EH (cell line): Measurements from ENCODE around the gene YTHDF1.
"Not testable (repeated sequence)": the region's sequence is repeated elsewhere in the genome, so short reads cannot be mapped to it uniquely, and the experiment has no call there.

Experiments
- DNase-seq: peaks from one replicate; pipeline ENCODE4 v3.0.0-alpha.2; 2015; ENCODE audit warnings: low read depth

Gene YTHDF1

GRCh38 chr20:63169681-63170080 lies 46.2 kb downstream of the YTHDF1 start:
- no peak for DNase-seq

DNA sequence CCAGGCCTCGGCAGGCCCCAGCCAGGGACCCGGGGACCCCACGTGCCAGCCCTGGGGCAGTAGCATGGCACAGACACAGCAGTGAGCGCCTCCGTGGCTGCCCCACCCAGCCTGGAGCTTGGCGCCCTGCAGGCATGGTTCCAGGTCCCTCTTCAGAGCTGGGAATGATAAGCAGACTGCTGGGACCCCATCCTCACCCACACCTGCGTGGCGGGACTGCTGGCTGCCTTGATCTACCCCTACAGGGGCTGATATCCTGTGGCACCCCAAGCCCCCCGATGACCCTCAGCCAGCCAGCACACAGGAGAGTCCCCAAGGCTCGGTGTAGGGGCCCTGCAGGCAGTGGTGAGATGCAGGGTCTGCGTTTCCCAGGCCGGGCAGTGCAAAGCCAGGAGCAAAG lies 47.1 kb downstream of the YTHDF1 start:
- no peak for DNase-seq

DNA sequence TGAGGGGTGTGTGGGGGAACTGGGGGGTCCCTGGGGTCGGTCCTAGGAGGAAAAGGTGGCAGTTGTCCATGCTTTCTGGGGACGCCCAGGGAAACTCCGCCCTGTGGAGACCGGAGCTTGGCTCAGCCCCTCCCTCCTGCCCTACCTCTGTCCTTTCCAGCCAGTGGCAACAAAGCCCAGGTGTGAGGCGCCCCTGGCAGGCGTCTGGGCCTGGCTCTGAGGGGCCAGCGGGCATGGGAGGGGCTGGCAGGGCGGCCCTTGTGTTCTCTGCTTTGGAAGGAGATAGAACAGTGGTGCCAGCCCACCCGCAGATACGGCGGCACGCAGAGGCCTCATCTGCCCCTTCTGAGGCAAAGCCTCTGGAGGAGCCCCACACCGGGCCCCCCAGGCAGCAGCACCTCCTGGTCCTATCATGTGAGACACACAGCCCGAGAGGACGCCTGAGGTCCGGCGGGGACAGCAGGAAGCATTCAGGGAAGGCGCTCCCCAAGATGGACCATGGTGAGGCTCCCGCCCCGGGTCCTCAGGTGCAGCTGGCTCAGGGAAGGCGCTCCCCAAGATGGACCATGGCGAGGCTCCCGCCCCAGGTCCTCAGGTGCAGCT lies 47.9 kb downstream of the YTHDF1 start:
- DNase-seq: no peak

- peak; percentile 12 for DNase-seq
Observed at GRCh38 chr20:63167026-63167917, 48.7 kb downstream of the YTHDF1 start.

DNA sequence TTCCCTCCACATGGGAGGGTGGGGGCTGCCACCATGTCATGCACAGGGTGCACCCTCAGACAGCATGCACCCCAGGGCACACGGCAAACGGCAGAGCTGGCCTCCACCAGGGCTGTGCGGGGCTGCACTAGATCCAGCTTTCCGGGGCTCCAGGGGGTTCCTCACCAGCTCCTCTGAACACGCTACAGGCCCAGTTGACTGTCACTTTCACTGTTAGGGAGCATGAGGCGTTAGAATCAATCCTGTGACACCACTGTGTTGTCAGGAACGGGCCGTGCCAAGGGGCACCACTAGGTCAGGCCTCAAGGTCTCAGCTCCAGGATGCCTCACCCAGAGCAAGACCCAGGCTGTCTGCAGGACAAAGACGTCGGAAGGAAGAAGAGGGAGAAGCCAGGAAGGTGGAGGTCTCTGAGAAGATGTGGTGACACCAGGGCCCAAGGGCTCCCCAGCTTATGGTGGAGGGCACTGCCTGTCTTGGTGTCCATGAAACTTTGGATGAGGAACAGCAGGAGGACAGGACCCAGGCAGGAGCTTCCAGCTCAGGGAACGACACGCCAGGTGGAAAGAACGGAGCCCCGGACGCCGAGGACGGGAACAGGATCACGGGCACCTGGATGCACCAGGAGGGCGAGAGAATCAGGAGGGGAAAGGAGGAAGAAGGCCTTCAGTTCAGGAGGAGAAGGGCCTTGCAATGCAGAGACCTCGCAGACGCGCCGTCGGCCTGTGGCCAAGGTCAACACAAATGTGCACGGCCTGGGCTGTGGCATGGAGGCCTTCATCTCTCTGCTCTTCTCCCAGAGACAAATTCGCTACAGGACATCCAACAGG lies 49.5 kb downstream of the YTHDF1 start:
- DNase-seq: no peak

- no peak for DNase-seq
Observed at GRCh38 chr20:63165356-63166192, 50.4 kb downstream of the YTHDF1 start.

DNA sequence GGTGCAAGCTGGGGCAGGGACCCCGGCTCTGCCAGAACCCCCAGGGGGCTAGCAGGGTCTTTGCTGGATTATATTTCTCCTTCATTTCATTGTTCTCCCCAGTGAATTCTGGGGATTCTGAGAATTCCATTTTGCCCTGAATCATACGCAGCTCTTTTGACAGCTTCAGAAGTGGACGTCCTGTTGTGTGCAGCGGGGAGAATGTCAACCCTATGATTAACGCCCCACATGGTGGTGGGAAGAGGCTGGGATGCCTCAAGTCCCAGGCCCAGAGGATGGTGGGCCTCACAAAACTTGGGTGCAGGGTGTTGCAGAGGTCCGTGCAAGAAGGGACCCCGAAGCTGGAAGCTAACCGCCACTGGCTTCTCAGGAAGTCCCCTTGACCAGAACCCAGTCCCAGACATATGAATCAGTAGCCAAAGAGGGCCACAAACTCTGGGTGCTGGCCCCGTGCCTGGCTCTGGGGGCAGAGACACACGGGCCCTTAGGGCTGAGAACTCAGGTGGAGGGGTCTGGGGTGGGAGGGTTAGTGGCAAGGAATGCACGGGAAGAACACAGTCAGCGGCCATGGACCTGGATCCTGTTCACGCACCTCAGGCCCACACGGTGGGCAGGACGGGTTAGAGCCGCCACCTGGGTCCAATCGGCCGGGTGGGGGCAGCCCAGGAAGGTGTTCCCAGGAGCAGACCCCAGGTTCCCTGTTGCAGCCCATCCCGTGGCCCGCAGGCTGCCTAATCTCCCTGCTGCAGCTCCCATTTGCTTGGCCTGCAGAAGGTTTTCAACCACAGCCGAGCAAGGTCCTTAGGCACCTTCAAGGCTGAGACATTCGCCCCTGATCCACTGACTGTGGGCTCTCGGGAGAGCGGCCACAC lies 51.2 kb downstream of the YTHDF1 start:
- DNase-seq: no peak

DNA sequence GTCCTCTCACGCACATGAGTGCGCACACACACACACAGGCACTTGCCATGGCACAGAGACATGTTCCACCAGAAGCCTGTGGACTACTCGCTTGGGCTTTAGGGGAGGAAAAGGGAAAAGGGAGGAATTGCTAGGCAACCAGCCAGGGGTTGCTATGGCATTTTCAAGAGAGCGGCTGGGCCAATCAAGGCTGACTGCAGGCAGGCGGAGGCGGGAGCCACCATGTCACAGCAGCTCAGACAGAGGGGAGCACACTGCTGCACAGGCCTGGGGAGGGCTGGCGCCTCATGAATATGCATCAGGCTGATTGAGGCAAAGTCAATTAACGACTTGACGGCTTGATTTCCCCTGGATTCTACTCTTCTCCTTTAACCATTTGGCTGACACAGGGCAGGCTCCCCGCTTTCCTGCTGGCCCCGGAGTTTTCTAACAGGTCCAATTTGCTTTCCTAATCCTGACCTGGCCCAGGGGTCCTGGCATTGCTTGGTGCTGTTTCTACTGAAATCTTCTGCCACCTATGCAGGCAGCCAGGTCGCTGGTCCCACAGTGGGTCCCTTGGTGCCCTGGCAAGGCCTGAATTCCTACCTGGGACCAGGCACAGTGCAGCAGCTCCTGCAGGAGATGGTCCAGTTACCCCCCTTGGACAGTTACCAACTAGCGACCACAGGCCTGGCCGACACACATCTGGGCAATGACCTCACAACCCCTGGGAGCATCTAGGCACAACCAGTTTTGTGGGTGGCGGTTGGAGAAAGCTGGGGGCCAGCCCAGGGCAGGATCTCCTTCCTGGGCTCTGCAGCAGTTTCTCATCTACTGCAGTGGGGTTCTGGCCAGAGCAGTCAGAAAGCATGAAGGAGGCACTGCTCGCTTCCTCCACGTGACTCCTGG lies 52.1 kb downstream of the YTHDF1 start:
- DNase-seq: no peak

DNA sequence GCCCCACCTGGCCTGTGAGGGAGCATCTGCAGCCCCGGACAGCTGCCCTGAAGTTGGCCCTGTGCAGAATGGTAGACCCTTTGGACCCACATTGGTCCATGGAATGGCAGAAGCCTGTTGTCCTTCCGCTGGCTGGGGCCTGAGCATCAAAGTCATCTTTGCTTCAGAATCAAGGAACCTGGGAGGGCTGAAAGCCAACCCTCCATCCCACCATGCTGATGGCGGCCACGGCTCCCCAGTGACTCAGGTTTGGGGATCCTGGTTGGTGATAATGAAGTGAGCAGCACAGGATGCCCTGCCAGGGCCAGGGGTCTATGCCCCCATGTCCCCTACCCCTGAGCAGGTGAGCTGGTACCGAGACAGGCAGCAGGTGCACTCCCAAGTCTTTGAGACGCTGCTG lies 52.8 kb downstream of the YTHDF1 start:
- no peak for DNase-seq

GRCh38 chr20:63162206-63162795 lies 53.6 kb downstream of the YTHDF1 start:
- DNase-seq: no peak

- no peak for DNase-seq
Observed at GRCh38 chr20:63161176-63161651, 54.7 kb downstream of the YTHDF1 start.

DNA sequence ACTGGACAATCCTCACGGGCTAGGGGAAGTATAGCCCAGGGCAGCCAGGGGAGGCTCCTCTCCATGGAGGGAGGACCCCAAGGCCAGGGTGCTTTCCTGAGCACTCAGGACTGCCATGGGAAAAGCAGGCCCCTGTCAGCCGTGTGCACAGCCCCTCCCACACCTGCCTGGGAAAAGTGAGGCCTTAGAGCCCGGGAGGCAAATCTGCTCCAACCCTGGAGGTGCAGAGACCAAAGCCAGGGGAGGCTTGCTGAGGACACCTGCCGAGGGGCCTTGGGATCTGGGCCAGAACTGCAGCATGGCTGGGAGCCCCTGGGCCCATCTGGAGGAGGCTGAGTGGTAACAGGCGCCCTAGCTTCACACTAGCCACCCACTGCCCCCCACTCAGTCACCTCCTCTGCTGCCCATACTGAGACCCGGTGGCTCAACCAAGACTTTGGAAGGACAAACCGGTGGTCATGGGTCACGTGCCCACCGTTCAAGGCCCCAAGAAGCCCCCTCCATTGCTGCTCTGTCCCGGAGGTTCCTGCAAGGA lies 55.2 kb downstream of the YTHDF1 start:
- DNase-seq: no peak

DNA sequence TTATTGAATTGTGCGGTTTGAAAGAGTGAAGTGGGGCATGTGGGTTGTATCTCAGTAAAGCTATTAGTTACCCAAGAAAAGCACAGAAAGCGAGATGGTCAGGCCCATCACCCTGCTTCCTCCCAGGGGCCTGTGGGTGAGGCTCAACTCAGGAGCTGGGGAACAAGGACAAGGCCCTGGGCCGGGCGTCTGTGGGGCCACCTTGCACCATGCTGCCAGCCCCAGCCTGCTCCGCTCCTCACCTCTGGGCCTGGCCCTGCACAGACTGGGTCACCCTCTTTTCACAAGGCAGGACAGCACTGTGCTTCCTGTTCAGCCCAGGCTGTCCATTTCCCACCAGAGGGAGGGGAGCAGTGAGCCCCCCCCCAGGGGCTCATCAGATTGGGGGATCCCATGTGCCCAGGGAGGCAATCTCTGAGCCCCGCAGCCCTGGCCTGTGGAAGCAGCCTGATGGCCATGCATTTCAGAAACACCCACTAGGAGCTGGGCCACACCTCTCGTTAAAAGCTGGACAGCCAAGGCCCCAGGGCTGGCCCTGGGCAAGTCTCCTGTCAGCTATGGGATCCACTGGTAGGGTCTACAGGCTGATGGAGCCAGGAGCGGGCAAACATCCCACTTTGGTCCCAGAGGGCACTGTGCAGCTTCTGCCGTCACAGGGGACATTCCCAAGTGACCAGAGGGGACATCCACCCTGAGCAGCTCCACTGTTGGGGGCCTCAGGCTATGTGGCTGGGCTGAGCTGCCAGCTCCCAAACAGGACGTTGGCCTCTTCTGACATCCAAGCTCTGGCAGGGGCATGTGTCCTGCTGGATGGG lies 55.9 kb downstream of the YTHDF1 start:
- no peak for DNase-seq

DNA sequence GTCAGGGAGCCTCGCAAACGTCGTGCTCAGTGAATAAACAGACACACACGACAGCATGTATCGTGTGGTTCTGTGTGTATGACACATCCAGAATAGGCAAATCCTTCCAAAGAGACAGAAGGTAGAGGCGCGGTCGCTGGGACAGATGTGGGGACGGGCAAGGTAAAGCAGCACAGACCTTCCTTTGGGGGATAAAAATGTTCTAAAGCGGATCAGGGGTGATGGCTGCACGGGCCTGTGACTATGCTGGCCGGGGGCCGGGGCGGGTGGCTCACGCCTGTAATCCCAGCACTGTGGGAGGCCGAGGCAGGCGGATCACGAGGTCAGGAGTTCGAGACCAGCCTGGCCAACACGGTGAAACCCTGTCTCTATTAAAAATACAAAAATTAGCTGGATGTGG lies 56.7 kb downstream of the YTHDF1 start:
- DNase-seq: not testable (repeated sequence)

DNA sequence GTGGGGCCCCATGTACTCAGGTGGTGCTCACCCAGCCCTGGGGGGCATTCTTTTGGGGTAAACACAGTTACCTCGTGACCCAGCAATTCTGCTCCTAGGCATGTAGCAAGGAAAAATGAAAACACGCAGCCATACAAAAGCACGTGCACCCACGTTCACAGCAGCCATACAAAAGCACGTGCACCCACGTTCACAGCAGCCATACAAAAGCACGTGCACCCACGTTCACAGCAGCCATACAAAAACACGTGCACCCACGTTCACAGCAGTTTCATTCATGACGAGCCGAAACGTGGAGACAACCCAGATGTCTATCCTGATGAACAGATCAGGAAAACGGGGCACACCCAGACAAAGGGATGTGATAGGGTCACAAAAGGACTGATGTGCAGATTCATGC lies 57.1 kb downstream of the YTHDF1 start:
- DNase-seq: no peak

- no peak for DNase-seq
Observed at GRCh38 chr20:63158352-63158751, 57.6 kb downstream of the YTHDF1 start.

GRCh38 chr20:63157431-63157830 lies 58.5 kb downstream of the YTHDF1 start:
- not testable (repeated sequence) for DNase-seq

- no peak for DNase-seq
Observed at GRCh38 chr20:63156221-63156671, 59.7 kb downstream of the YTHDF1 start.
